Measurements from ENCODE around the gene GAP43. TPM values are rescaled to one million over a fixed set of nuclear protein-coding genes. Genes with fewer than 3 reads are reported as not detected.

The GAP43 gene
- total RNA-seq, 1 donor from 2014 or later = 5.7 TPM

GRCh38 chr3:115628075-115628412 lies 4.7 kb downstream of the GAP43 start:
- no peak for DNase-seq (ENCODE audit: low spot score in 2 of 2, unreplicated experiment in 2 of 2)
- H3K9me3 Mint-ChIP-seq = no peaks in the 10 kb centered on the region
- peaks cover 16% of the 10 kb centered on the region for H3K4me1 Mint-ChIP-seq
- H3K36me3 Mint-ChIP-seq = no peaks in the 10 kb centered on the region
- no peak for TF ChIP-seq CTCF (IDR thresholded peaks at IDR 0.05; ENCODE audit: unreplicated experiment)
- H3K27me3 Mint-ChIP-seq (ENCODE audit: low read depth) = peaks cover 44% of the 10 kb centered on the region
- no peak overlapping the region for H3K27ac Mint-ChIP-seq
- no peak overlapping the region for H3K4me3 Mint-ChIP-seq

DNA sequence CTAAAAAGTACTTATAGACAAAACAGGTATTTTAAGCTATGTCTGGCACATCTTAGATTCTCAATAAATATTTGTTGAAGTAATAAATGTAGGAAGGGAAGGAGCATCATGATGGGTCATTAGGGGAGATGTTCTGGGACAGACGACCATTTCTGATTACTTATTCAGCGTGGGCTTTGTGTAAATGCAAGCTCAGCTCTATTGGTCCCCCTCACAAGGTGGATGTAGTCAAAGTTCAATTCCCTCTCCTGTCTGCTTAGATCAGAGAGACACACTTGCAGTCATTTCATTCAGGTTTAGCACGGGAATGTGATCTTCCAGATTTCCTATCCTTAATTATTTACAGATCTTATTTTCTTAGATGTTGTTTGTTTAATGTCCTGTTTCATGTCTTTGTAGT lies 7.5 kb downstream of the GAP43 start:
- H3K27me3 Mint-ChIP-seq (ENCODE audit: low read depth) = peaks cover 17% of the 10 kb centered on the region
- no peak overlapping the region for H3K4me3 Mint-ChIP-seq
- peaks cover 3% of the 10 kb centered on the region for H3K4me1 Mint-ChIP-seq
- no peaks in the 10 kb centered on the region for H3K36me3 Mint-ChIP-seq
- no peaks in the 10 kb centered on the region for H3K9me3 Mint-ChIP-seq
- DNase-seq (ENCODE audit: low spot score in 2 of 2, unreplicated experiment in 2 of 2) = no peak
- H3K27ac Mint-ChIP-seq = no peak overlapping the region
- TF ChIP-seq CTCF (IDR thresholded peaks at IDR 0.05; ENCODE audit: unreplicated experiment) = no peak

GRCh38 chr3:115632026-115632425 lies 8.7 kb downstream of the GAP43 start:
- H3K36me3 Mint-ChIP-seq = no peaks in the 10 kb centered on the region
- peaks cover 5% of the 10 kb centered on the region for H3K4me1 Mint-ChIP-seq
- H3K27me3 Mint-ChIP-seq (ENCODE audit: low read depth) = peaks cover 5% of the 10 kb centered on the region
- DNase-seq (ENCODE audit: low spot score in 2 of 2, unreplicated experiment in 2 of 2) = no peak
- no peak overlapping the region for H3K4me3 Mint-ChIP-seq
- no peak for TF ChIP-seq CTCF (IDR thresholded peaks at IDR 0.05; ENCODE audit: unreplicated experiment)
- no peak overlapping the region for H3K27ac Mint-ChIP-seq
- H3K9me3 Mint-ChIP-seq = no peaks in the 10 kb centered on the region

- Mint-ChIP-seq H3K4me3 (no peak overlapping the region), H3K9me3 (no peaks in the 10 kb centered on the region), H3K27ac (no peak overlapping the region), H3K27me3 (ENCODE audit: low read depth) (no peaks in the 10 kb centered on the region), H3K36me3 (no peaks in the 10 kb centered on the region), H3K4me1 (peaks cover 2% of the 10 kb centered on the region)
- no peak for DNase-seq (ENCODE audit: low spot score in 2 of 2, unreplicated experiment in 2 of 2)
- no peak for TF ChIP-seq CTCF (IDR thresholded peaks at IDR 0.05; ENCODE audit: unreplicated experiment)
Measured at GRCh38 chr3:115633467-115633866, 10.2 kb downstream of the GAP43 start.

- Mint-ChIP-seq H3K27me3 (ENCODE audit: low read depth) (no peaks in the 10 kb centered on the region), H3K36me3 (no peaks in the 10 kb centered on the region), H3K4me3 (no peak overlapping the region), H3K4me1 (peaks cover 2% of the 10 kb centered on the region), H3K9me3 (no peaks in the 10 kb centered on the region), H3K27ac (no peak overlapping the region)
- no peak for DNase-seq (ENCODE audit: low spot score in 2 of 2, unreplicated experiment in 2 of 2)
- TF ChIP-seq CTCF (IDR thresholded peaks at IDR 0.05; ENCODE audit: unreplicated experiment) = no peak
Measured at GRCh38 chr3:115634052-115634451, 10.7 kb downstream of the GAP43 start.

DNA sequence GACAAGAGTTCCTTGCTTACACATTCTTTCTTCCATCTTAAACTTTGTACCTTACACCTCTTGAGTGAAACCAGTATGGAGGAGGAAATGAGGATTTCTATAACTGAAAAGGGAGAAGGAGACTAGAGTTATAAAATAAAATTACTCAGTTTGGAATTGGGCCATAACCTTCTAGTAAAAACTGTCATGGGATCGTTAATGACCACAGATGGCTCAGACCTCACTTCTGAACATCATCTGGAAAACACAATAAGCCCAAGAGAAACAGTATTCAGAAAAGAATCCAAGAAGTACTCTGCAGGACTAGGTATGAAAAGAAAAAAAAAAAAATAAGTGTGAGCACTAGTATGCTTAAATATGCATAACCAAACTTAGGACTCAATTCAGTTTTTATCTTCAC lies 12.1 kb downstream of the GAP43 start:
- H3K27me3 Mint-ChIP-seq (ENCODE audit: low read depth) = no peaks in the 10 kb centered on the region
- H3K4me1 Mint-ChIP-seq = peaks cover 4% of the 10 kb centered on the region
- no peaks in the 10 kb centered on the region for H3K36me3 Mint-ChIP-seq
- no peak for TF ChIP-seq CTCF (IDR thresholded peaks at IDR 0.05; ENCODE audit: unreplicated experiment)
- H3K27ac Mint-ChIP-seq = no peak overlapping the region
- no peaks in the 10 kb centered on the region for H3K9me3 Mint-ChIP-seq
- no peak for DNase-seq (ENCODE audit: low spot score in 2 of 2, unreplicated experiment in 2 of 2)
- no peak overlapping the region for H3K4me3 Mint-ChIP-seq
